Activated CD8-positive, alpha-beta memory T cell treated with anti-CD3 and anti-CD28 coated beads, Interleukin-2, amount 50 U/mL, for 24 hours (primary cell): Measurements from ENCODE around the gene ECT2L.

Experiments
- DNase-seq: peaks from one replicate; pipeline ENCODE4 v3.0.0-alpha.2; 2020; ENCODE audit errors: extremely low read depth

The ECT2L gene

DNA sequence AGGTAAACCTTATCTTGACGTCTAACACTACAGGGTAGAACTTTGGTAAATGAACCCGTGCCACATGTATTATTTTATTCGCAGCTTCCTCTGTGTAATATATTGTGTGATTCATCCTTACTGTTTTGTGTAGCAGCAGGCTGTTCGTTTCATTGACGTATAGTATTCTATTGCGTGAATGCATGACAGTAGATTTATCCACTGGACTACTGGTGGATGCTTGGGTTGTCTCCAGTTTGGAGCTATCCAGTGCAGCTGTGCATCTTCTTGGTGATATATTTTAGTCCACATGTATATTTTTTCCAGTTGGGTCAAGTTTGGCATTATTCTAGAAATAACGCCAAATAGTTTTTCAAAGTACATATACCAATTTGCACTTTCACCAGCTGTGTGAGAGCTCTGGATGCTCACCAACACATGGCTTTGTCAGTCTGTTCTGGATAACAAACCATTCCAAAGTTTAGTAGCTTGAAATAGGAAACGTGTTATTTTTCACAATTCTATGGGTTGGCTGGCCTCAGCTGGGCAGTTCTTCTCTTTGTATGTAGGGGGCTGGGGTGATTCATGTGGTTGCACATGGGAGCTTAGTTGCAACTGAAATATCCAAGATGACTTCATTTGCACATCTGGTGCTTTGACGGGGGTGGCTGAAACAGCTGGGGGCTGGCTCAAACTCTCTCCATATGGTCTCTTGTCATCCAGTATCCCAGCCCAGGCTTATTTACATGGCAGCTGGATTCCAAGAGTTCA lies 9.3 kb downstream of the ECT2L start:
- no peak for DNase-seq

DNA sequence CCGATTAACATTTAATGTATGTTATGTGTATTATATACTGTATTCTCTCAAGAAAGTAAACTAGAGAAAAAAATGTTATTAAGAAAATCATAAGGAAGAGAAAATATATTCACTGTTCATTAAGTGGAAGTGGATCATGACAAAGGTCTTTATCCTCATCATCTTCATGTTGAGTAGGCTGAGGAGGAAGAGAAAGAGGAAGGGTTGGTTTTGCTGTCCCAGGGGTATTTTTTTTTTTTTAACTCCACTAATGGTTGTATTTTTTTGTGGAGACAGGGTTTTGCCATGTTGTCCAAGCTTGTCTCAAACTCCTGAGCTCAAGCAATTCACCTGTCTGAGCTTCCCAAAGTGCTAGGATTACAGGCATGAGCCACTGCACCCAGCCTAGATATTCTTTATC lies 11.0 kb downstream of the ECT2L start:
- no peak for DNase-seq

DNA sequence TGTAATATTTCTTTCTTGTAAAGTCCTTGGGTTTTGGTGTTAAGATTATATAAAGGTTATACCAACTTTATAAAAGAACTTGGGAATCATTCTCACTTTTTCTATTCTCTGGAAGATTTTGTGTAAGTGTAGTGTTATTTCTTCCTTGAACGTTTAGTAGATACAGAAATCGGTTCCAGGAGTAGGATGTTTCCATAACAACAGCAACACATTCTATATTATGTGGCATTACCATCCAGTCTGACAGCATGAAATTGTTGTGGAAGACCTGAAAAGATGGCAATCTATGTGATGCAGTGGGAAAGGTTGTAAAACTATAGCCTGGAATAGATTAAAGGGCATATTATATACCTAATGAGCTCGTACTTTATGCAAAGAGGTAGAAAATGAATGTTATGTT lies 13.8 kb downstream of the ECT2L start:
- DNase-seq = no peak

DNA sequence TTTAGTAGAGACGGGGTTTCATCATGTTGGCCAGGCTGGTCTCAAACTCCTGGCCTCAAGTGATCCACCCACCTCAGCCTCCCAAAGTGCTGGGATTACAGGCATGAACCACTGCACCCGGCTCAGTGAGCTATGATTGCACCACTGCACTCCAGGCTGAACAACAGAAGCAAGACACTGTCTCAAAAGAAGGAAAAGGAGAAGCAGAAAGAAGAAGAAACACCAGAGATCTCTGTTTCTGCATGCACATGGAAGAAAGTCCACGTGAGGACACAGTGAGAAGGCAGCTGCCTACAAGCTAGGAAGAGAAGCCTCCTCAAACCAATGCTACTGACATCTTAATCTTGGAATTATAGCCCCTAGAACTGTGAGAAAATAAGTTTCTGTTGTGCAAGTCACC lies 16.0 kb downstream of the ECT2L start:
- no peak for DNase-seq

DNA sequence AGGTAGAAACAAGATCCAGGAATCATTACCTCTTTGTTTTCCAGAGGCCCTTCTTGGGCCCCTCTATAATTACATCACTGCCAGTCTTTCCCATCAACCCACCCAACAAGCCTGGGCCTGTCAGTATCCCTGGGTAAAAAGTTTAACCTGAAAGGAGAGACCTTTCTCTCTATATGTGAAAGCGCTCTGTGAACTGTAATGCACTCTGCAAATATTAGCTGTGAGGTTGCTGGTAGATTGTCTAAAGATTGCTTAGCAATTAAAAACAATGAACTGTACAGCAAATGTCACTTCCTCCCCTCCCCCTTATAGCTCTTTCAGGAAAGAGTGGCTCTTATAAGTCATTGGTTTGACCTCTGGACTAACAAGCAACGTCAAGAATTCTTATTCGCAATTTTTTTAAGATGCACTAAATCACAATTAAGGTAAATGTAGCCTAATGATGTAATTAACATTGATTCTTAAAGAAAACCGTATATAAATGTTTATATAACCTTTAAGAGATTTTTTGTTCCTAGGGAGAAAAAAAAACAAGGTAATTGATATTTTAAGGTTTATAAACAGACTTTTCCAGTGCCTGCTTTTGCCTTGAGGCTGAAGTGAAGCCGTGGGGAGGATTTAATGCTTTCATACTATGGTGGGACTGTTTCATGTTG lies 18.4 kb downstream of the ECT2L start:
- no peak for DNase-seq

DNA sequence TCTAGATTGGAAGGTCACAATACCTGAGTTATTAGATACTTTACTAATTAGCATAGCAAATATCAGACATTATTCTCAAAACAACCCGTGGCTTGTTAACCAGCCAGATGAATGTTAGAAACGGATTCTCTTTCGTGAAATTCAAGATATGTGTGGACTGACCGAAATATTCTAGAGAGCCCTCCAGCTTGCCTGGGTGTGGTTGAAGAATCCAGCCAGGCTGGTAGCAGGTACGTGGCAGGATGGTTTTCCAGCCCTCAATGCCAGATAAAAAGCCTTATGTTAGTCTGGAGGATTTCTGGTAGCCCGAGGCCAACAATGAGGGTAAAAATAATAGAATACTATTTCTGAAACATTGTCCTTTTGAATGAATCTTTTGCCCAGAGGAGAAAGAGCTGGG lies 19.3 kb downstream of the ECT2L start:
- no peak for DNase-seq

DNA sequence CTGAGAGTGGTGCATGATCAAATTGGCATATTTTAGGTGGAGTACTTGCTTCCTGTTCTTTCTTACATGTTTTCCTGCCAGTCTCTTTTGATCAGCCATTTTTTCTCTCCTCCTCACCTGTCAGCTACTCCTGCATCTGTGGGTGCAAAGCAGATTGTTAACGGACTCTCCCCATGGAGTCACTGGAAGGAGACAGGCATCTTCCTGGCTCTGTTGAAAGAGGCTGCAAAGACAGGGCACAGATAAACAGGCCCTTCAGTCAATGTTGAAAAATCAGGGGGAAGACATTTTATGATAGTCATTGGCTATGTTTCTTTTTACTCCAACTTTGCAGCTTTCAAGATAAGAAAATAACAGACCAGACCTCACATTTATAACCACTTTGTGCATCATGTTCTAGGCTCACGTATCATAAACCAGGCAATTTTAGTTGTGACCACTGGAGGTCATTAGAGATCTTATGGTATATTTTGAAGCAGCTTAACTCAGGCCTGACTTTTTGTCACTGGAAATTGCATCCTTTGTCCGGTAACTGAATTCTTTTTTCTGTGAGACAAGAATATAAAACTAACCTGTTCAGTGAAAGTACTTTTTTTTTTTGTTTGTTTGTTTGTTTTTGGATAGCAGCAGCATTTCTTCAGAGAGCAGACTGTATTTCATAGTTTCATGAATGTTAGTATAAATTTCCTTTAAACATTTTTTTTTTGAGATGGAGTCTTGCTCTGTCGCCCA lies 20.1 kb downstream of the ECT2L start:
- DNase-seq = no peak

DNA sequence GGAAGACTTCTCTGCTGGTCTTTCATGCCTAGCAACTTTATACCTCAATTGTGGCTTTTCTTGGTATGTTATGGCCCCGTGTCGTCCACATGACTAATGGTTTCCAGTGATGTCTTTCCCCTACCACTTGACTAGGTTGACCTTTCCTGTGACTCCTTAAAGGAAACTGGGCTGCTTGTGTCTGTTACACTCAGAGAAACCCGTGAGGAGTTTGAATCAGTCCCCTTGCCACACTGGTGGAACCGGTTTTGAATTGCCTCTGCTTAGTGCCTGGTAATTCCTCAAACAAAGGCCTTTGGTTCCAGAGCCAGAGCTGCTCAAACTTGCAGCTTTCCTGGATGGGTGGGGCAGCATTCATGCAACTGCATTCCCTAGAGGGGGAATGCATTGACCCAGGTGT lies 21.9 kb downstream of the ECT2L start:
- no peak for DNase-seq

DNA sequence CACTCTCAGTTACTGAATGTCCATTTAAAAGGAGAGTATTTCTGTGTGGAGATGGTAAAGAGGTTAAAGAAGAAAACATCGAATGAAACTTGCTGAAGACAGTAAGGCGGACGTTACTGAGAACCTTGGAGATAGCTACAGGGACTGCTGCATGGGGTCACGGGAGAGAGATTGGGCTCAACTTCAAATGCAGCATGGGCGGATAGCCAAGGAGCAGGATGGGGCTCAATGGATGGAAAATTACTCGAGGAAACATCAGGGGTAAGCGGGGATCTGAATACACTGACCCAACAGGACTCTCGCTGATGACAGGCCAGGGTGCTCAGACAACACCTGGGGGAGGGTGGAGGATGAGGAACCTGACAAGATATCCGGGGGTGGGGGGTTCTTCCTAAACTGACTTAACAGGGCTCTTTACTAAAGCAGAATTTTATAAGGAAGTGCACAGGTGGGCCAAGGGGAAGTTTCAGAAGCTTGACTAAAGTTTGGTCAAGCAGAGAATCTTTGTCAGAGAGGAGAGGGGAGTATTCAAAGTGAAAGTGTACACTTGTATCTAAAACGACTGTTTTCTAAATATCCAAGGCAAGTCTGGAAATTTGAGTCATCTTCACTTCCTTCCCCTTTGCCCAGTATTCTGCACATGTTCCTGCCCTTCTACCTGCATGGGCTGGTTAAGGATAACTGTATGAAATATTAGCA lies 22.8 kb downstream of the ECT2L start:
- DNase-seq = no peak

DNA sequence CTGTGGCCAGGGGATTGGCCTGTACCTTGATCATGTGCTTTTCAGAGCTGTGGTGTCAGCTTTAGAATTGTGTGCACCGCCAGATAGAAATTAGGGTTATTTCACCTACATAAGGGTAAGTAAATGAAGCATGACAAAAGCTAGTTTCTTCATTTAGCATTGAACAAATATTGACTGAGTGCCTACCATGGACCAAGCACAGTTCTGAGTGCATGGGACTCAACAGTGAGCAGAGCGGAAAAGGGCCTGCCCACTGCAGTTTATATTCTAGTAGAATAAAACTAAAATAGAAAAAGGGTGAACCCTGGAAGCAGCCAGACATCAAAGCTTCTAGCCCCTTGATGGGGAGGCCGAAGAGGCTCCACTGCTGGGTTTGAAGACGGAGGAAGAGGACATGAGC lies 25.6 kb downstream of the ECT2L start:
- DNase-seq = no peak

DNA sequence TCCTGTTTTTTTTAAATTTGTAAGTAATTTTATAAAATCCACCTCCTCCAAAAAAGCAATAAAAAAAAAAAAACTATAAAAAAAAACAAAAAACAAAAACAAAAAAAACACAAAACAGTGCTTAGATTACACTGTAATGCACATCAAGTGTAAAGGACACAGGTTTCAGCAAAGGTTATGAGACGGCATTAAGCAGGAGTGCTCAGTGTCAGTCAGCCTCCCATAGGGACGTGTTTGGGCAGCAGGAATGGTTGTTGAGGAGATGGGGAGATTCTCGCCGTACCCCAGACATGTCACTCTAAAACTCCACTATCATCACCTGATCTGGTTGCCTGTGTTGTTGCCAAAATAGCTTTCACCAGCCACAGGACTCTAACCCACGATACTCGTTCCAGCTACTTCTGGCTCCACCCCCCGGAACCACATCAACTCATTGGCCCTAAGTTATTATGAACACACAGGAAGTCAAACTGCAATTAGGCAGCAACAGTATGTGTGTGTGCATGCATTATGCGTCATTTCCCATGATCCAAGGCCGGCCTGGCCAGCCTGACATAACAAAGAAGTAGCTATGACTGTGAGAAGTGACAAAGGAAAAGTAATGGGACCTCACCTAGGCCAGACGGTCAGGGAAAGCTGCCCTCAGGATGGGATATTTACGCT lies 28.7 kb downstream of the ECT2L start:
- DNase-seq = no peak

DNA sequence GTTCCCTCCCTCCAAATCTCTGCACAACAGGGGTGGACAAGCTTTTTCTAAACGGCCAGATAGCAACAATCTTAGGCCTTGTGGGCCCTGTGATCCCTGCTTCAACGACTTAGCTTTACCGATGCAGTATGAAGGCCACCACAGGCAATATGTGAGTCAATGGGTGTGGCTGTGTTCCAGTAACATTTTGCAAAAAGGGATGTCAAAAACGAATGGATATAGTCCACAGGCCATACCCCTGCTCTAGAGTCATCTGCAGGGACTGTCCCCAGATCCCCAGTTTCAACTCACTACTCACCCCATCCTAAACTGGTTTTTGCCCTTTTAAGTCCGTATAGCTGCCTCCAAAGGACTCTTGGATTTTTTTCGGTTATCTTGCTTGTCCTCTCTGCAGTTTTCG lies 34.4 kb downstream of the ECT2L start:
- DNase-seq = no peak

DNA sequence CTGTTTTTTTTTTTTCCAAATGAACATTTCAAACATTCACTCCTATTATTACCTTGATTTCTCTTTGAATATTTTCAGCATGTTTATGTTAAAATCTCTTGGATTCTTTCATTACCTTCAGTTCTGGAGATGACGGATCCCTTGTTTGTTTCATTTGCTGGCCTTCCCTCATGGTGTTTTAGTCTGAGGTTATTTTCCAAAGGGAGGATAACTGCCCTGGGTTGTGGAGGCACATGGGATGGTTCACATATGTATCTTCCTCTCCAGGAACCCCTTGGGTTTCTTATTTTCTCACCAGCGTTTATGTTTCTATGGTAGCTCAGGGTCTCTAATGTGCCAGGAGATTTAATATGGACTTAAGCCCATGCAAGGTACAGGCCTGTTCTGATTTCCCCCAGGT lies 36.3 kb downstream of the ECT2L start:
- DNase-seq = no peak

DNA sequence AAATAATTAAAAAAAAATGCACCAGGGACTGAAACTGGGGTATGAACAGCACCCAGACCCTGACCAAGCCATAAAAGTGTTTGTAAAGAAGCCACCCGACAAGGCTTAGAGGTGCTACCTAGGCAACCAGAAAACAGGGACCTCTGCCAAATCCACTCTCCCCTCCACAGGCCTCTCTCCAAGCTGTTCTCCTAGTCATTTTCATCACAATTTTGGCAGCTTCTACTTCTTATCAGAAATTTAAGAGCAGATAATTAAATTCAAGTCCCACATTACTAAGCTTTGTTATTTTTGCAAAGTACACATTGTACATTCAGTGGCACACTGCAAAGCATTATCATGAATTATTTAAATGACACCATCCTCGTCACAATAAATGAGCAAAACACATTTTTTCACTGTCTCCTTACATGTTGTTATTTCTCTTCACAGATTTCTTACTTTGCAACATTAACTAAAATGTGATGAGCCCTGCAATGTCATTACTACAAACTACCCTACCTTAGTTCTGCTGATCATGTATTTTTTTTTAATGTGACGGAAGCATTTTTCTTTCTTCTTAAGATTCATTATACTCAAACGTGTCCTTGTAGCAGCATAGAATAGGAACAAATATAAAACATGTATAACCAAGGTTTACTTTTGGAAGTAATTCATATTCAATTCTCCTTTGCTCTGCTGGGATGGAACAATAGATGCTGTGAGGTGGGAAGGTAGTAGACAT lies 38.1 kb downstream of the ECT2L start:
- DNase-seq = no peak

DNA sequence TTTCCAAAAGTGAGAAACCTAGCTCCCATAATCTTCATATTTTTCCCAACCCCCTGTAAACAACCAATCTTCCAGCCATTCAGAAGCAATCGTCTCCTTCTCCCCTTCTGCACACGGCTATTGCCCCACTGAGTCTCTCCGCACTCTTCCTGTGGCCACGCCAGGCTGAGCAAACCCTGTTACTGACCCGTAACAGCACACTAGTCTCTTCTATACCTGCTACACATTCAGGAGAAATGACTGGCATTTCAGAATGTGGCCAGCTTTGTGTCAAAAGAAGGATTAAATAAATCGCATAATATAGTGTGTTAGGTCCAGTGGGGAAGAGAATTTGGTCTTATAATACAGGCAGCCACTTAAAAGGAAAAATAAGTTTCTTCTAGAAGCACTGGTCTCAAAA lies 41.4 kb downstream of the ECT2L start:
- no peak for DNase-seq

DNA sequence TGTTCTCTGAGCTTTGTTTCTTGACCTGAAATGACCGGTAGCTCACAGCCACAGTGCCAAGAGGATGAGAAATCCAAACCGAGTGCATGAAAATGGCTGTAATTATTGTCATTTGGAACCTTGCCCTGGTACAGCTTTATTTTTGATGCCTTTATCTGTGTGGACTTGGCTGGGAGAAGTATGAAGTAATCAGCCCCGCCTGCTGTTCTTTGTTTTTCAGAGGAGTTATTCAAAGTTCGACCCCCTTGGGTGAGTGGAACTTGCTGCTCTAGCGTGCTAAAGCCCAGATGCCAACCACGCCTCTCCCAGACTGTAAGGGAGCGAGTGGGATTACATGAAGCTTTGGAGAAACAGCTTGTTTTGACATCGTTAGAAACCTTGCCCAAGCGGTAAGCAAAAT lies 48.3 kb downstream of the ECT2L start:
- DNase-seq = no peak

DNA sequence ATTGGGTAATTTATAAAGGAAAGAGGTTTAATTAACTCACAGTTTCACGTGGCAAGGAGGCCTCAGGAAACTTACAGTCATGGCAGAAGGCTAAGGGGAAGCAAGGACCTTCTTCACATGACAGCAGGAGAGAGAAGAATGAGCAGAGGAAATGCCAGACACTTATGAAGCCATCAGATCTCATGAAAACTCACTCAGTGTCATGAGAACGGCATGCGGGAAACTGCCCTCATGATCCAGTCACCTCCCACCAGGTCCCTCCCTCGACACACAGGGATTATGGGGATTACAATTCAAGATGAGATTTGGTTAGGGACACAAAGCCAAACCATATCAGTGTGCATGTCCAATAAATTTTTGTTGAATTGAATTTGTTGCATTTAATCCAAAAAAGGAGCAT lies 52.0 kb downstream of the ECT2L start:
- DNase-seq = no peak

DNA sequence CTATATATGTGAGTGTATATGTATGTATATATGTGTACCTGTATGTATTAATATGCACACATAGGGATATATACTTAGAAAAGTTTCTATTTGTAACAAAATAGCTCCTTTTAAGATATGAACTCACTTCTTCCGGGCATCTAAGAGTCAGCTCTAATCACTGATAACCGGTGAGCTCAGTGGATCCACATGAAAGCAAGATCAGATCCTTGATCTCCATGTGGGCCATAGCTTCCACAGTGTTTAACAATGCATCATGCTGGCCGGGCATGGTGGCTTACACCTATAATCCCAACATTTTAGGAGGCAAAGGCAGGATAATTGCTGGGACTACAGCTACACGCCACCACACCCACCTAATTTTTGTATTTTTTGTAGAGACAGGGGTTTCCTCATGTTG lies 52.6 kb downstream of the ECT2L start:
- no peak for DNase-seq

DNA sequence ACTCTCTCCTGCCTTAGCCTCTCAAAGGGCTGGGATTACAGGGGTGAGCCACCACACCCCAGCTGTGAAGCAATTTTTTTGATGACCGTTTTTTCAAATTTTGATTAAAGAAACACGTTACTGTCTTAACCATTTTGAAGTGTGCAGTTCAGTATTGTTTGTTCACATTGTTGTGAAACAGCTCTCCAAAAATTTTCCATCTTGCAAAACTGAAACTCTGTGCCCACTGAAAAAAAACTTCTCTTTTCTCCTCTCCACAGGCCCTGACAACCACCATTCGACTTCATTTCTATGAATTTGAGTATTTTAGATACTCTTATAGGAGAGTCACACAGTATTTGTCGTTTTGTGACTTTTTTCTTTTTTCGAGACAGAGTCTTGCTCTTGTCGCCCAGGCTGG lies 53.9 kb downstream of the ECT2L start:
- no peak for DNase-seq

DNA sequence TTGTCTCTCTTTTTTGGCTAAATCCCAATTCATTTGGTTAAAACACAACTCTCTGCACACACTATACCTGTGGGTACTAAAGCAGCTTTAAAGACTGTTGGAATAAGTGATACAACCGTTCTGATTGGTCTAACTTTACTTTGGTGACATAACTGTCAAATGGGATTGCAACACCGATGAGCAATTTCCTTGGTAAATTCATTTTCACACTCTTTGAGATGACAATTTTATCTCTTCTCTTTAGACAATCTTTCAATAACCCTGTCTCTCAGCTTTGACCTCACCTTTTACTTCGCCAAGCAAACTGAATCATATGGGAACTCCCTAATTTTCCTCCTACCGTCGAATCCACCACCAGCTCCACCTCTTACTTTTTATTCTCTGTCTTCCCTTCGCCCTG lies 60.8 kb downstream of the ECT2L start:
- no peak for DNase-seq

DNA sequence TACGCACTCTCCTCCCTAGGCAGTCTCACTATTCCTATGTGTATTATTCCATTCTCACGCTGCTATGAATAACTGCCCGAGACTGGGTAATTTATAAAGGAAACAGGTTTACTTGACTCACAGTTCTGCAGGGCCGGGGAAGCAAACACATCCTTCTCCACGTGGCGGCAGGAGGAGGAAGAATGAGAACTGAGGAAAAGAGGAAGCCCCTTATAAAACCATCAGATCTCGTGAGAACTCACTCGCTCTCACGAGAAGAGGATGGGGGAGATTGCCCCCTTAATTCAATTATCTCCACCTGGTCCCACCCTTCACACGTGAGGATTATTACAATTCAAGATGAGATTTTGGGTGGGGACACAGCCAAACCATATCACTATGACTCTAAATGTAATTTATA lies 61.9 kb downstream of the ECT2L start:
- no peak for DNase-seq
